ENCODE data around the gene CDYL2.

GRCh38 chr16:80608946-80609345 lies 195.5 kb downstream of the CDYL2 start:
- TF ChIP-seq CTCF (IDR thresholded peaks at IDR 0.05) = no peak
- no peak for TF ChIP-seq ELF4 (CRISPR knock-in tag; IDR thresholded peaks at IDR 0.05; ENCODE audit: low read depth)
- no peak for TF ChIP-seq ZNF416 (CRISPR knock-in tag; IDR thresholded peaks at IDR 0.05)
- no peak for TF ChIP-seq GRHL2 (CRISPR knock-in tag; IDR thresholded peaks at IDR 0.05; ENCODE audit: insufficient replicate concordance, severe bottlenecking)
- TF ChIP-seq ATF3 (CRISPR knock-in tag; conservative IDR thresholded peaks at IDR 0.05) = no peak
- no peak for TF ChIP-seq ESRRA (CRISPR knock-in tag; IDR thresholded peaks at IDR 0.05; ENCODE audit: borderline replicate concordance)
- no peak for TF ChIP-seq SMAD4 (CRISPR knock-in tag; IDR thresholded peaks at IDR 0.05)
